Measurements from ENCODE around the gene MPV17L. TPM values are rescaled to one million over a fixed set of nuclear protein-coding genes. Genes with fewer than 3 reads are reported as not detected.

Gene MPV17L
- total RNA-seq, 1 experiment from 2014 or later = 4.6 TPM

GRCh38 chr16:15444264-15444663 lies 48.7 kb downstream of the MPV17L start:
- TF ChIP-seq CTCF (IDR thresholded peaks at IDR 0.05; ENCODE audit: insufficient read depth in 1 of 2, low read depth in 1 of 2, low read length in 1 of 2, severe bottlenecking in 1 of 2, unreplicated experiment in 1 of 2) = no peak
- intact Hi-C loops (cut with micrococcal nuclease; ENCODE audit: unreplicated experiment) = no loop called here
- H3K27me3 Mint-ChIP-seq (ENCODE audit: insufficient read depth, unreplicated experiment) = peaks cover 4% of the 10 kb centered on the region
- no peak overlapping the region for H3K4me3 ChIP-seq (ENCODE audit: low read depth, low read length)
- no peaks in the 10 kb centered on the region for H3K36me3 ChIP-seq (ENCODE audit: control insufficient read depth, insufficient read depth, low read length)
- ChIA-PET POLR2A (no interaction called here), CTCF (no interaction called here)
- no peak overlapping the region for H3K4me3 Mint-ChIP-seq (ENCODE audit: unreplicated experiment)
- H3K36me3 Mint-ChIP-seq (ENCODE audit: insufficient read depth, unreplicated experiment) = peaks cover 6% of the 10 kb centered on the region
- BruUV-seq (replicated peaks) = no TSS peak
- H3K27me3 ChIP-seq (replicated peaks; ENCODE audit: control insufficient read depth, insufficient read depth, low read length) = no peaks in the 10 kb centered on the region
- H3K9me3 ChIP-seq = no peaks in the 10 kb centered on the region
- H3K9me3 Mint-ChIP-seq (ENCODE audit: unreplicated experiment) = peaks cover 20% of the 10 kb centered on the region
- no peaks in the 10 kb centered on the region for H3K4me1 Mint-ChIP-seq (ENCODE audit: low read depth, unreplicated experiment)
- DNase-seq = no peak
- no peaks in the 10 kb centered on the region for H3K4me1 ChIP-seq
- H3K27ac Mint-ChIP-seq (ENCODE audit: unreplicated experiment) = no peak overlapping the region

- Mint-ChIP-seq H3K4me3 (ENCODE audit: unreplicated experiment) (no peak overlapping the region), H3K9me3 (ENCODE audit: unreplicated experiment) (peaks cover 20% of the 10 kb centered on the region), H3K4me1 (ENCODE audit: low read depth, unreplicated experiment) (no peaks in the 10 kb centered on the region), H3K27ac (ENCODE audit: unreplicated experiment) (no peak overlapping the region), H3K36me3 (ENCODE audit: insufficient read depth, unreplicated experiment) (peaks cover 6% of the 10 kb centered on the region), H3K27me3 (ENCODE audit: insufficient read depth, unreplicated experiment) (peaks cover 4% of the 10 kb centered on the region)
- ChIA-PET POLR2A (no interaction called here), CTCF (no interaction called here)
- Histone ChIP-seq H3K27me3 (replicated peaks; ENCODE audit: control insufficient read depth, insufficient read depth, low read length) (no peaks in the 10 kb centered on the region), H3K9me3 (no peaks in the 10 kb centered on the region), H3K36me3 (ENCODE audit: control insufficient read depth, insufficient read depth, low read length) (no peaks in the 10 kb centered on the region), H3K4me3 (ENCODE audit: low read depth, low read length) (no peak overlapping the region), H3K4me1 (no peaks in the 10 kb centered on the region)
- no TSS peak for BruUV-seq (replicated peaks)
- intact Hi-C loops (cut with micrococcal nuclease; ENCODE audit: unreplicated experiment) = no loop called here
- DNase-seq = no peak
- no peak for TF ChIP-seq CTCF (IDR thresholded peaks at IDR 0.05; ENCODE audit: insufficient read depth in 1 of 2, low read depth in 1 of 2, low read length in 1 of 2, severe bottlenecking in 1 of 2, unreplicated experiment in 1 of 2)
These were observed 49.9 kb downstream of the MPV17L start for GRCh38 chr16:15445450-15445849.

GRCh38 chr16:15446901-15447300 lies 51.3 kb downstream of the MPV17L start:
- no peak overlapping the region for H3K4me3 ChIP-seq (ENCODE audit: low read depth, low read length)
- POLR2A ChIA-PET = no interaction called here

More at GRCh38 chr16:15446901-15447300, 51.3 kb downstream of the MPV17L start:
- Mint-ChIP-seq H3K4me3 (ENCODE audit: unreplicated experiment) (no peak overlapping the region), H3K4me1 (ENCODE audit: low read depth, unreplicated experiment) (no peaks in the 10 kb centered on the region), H3K27me3 (ENCODE audit: insufficient read depth, unreplicated experiment) (peaks cover 4% of the 10 kb centered on the region), H3K9me3 (ENCODE audit: unreplicated experiment) (peaks cover 20% of the 10 kb centered on the region), H3K27ac (ENCODE audit: unreplicated experiment) (no peak overlapping the region), H3K36me3 (ENCODE audit: insufficient read depth, unreplicated experiment) (peaks cover 6% of the 10 kb centered on the region)
- no peaks in the 10 kb centered on the region for H3K4me1 ChIP-seq
- TF ChIP-seq CTCF (IDR thresholded peaks at IDR 0.05; ENCODE audit: insufficient read depth in 1 of 2, low read depth in 1 of 2, low read length in 1 of 2, severe bottlenecking in 1 of 2, unreplicated experiment in 1 of 2) = no peak
- no peaks in the 10 kb centered on the region for H3K9me3 ChIP-seq
- CTCF ChIA-PET = interaction anchor here (0.7 kb wide), 1 partner anchor 10 kb away, joined by 3 read pairs; no protein-coding TSS in a partner anchor
- no peaks in the 10 kb centered on the region for H3K27me3 ChIP-seq (replicated peaks; ENCODE audit: control insufficient read depth, insufficient read depth, low read length)
- DNase-seq = no peak
- no TSS peak for BruUV-seq (replicated peaks)
- intact Hi-C loops (cut with micrococcal nuclease; ENCODE audit: unreplicated experiment) = no loop called here
- H3K36me3 ChIP-seq (ENCODE audit: control insufficient read depth, insufficient read depth, low read length) = no peaks in the 10 kb centered on the region

Data from Caco-2 (cell line).